ENCODE results near the gene PRKG1.

The PRKG1 gene

DNA sequence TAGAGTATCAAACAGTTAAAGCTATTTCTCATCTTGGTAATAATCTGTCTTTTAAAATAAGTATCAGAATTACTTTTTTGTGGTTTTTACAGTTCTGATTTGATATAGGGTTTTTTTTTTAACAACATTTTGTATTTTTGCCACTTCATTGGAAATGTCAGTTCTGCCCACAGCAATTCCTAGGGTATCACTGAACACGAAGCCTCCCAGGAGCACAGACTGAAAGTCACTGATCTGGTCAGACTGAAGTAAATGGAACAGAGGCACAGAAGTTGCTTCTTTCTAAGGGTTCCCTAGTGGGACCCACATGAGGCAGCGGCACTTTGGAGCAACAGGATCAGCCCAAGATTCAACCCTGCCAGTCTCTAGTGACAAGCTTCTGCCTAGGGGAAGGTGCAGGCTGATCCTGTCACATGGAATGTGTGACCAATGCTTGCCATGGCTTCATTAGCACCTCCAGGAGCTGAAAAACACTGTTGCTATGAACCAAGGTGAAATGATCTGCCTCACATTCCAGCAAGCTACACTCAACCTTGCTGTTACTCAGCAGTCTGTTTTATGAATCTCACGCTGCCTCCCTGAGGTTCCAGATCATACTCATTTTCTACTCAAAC, 898.6 kb downstream of the PRKG1 start:
- DNase-seq = no peak

DNA sequence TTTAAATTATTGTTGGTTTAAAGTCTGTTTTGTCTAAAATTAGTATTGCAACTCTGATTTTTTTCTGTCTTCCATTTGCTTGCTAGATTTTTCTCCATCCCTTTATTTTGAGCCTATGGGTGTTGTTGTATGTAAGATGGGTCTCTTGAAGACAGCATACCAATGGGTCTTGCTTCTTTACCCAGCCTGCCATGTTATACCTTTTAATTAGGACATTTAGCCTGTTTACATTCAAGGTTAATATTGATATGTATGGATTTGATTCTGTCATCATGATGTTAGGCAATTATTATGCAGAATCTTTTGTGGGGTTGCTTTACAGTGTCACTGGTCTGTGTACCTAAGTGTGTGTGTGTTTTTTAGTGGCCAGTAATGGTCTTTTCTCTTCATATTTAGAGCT, 906.5 kb downstream of the PRKG1 start:
- DNase-seq = no peak

GRCh38 chr10:51981731-51982130, 907.4 kb downstream of the PRKG1 start:
- DNase-seq = no peak

DNA sequence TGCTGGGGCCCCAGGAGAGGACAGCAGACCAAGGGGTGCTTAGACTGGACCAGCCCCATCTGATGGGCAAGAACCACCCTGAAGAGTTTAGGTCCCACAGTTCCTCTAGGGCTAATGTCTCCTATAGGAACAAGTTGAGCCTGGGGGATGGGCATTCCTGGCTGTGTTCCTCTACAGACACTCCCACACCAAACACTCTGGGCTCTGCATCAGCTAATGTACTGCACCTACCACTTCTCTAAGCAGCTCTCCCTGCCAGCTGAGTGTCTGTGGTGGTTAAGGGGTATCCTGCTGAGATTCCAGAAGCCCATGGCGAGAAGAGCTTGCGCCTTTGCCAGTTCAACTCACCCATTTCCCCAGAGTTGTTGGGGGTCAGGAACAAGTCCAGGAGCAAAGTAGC, 909.2 kb downstream of the PRKG1 start:
- no peak for DNase-seq

DNA sequence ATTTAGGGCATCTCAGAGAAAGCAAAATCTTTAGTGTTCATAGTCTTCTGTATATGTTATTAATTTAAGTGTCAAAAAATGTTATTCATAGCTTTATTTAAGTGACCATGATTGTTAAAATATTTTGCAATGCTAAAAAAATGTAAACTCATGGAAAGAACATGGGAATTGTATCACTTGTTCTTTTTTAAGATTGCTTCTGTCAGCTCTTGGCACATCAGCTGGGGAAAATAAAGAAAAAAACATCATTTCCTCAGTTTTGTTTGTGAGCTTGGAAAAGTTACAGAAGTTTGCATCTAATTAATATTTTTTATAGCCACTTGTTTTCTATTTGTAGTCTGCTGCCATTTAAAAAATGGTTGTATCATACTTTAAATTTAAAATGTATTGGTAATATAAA, 911.0 kb downstream of the PRKG1 start:
- DNase-seq = no peak

DNA sequence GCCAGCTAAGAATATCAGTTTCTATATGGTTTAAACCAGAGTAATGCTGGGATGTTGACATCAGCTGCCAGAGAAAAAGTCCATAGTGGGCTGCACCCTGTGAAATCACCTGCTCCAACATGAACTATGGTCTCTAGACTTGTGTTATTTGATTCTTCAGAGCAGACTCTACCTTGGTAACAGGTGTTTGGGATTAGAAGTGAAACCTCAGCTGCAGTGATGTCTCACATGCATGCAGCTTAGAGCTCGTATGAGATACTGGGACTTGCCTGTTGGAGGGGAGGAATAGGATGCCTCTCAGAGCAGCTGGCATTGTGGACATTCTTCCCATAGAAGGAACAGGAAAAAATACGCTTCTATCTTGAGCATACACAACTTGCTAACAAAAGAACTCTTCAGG, 912.2 kb downstream of the PRKG1 start:
- no peak for DNase-seq

- DNase-seq = no peak
Measured at GRCh38 chr10:51993475-51993874, 919.2 kb downstream of the PRKG1 start.

GRCh38 chr10:51999096-51999495, 924.8 kb downstream of the PRKG1 start:
- no peak for DNase-seq

DNA sequence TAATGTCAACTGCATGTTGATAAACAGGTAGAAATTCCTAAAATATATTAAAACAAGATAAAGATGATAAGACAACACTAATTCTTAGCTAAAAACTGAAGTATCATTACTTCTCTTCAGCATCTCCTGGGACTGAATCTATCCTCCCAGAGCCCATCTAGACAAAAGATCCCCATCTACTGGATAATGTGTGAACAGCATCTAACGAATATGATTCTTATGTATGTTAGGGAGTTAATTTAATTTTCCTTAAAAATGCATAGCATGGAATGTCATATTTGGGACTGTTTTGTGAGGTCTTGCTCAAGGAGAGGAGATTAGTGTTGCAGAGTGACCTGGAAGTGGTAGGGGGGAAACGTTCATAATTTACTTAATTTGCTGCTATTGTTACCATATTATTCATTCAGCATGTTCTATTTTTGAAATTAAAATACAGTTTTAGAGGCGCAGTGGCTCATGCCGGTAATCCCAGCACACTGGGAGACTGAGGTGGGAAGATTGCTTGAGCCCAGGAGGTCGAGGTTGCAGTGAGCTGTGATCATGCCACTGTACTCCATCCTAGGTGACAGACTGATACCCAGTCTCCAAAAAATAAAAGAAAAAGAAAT, 930.2 kb downstream of the PRKG1 start:
- DNase-seq = no peak

- DNase-seq = no peak
Measured at GRCh38 chr10:52007091-52007490, 932.8 kb downstream of the PRKG1 start.

GRCh38 chr10:52011118-52011517, 936.8 kb downstream of the PRKG1 start:
- no peak for DNase-seq

DNA sequence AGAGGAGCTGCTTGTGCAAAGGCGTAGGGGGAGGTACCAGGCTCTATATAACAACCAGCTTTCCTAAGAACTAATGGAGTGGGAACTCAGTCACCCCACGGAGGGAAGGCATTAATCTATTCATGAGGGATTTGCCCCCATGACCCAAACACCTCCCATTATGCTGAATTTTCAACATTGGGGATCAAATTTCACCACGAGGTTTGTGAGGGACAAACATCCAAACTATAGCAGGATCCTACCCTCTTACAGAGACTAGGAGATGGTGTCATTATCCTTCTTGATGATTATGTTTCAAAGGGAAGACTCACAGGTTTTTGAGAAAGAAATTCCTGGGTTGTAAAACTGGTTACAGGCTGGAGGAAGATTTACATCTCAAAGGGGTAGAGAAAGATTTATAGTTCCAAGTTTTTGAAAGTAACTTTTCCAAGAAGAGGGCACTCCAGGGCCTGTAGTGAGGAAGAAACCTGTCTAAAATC, 944.8 kb downstream of the PRKG1 start:
- no peak for DNase-seq

- DNase-seq = no peak
Measured at GRCh38 chr10:52019656-52020055, 945.4 kb downstream of the PRKG1 start.

- no peak for DNase-seq
Measured at GRCh38 chr10:52020173-52020572, 945.9 kb downstream of the PRKG1 start.

DNA sequence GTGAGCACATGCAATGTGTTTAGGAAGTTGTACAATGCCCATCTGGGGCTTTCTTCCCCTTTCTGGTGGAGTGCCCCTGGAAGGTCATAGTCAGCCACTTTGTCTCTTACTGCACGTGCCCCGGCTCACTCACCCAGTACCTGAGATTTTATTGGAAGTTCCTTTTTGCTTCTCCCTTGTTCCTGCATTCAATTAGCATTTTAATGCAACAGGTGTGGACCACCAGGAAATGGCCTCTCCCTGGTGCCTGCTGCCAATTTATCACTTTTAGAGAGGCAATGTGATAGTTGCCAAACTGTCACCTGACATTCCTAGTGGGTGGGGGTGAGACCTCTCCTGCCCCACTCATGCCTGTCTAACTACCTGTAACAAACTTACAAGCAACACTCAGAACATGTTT, 946.4 kb downstream of the PRKG1 start:
- DNase-seq = no peak

DNA sequence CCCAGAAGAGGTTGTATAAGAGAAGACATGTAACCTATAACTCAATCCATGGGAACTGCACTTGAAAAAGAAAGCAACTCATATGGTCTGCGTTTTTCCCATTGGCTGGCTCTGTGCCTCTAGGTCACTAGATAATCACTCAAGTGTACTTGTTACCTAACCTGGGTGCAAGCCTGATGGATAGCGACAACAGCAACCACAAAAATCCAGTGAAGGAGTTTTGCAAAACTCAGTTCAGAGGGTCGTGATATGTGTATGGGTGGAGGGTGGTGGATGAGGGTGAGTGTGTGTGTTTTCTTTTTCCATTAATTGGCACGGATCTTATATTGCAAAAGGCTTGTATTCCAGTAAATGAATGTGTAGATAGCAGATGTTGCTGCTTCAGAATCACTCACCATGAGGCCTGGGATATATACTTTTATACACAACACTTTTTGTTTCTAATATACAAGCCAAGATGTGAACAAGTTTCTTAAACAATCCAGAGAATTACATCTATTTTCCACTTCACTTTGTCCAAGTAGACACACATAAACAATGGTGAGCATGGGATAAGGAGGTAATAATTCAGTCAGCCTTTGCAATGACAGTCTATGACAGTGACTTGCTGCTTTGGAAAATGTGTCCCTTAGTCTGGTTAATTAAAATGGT, 952.9 kb downstream of the PRKG1 start:
- no peak for DNase-seq

GRCh38 chr10:52028523-52028858, 954.2 kb downstream of the PRKG1 start:
- no peak for DNase-seq

GRCh38 chr10:52029628-52030027, 955.3 kb downstream of the PRKG1 start:
- no peak for DNase-seq

- no peak for DNase-seq
Measured at GRCh38 chr10:52030051-52030790, 955.9 kb downstream of the PRKG1 start.

DNA sequence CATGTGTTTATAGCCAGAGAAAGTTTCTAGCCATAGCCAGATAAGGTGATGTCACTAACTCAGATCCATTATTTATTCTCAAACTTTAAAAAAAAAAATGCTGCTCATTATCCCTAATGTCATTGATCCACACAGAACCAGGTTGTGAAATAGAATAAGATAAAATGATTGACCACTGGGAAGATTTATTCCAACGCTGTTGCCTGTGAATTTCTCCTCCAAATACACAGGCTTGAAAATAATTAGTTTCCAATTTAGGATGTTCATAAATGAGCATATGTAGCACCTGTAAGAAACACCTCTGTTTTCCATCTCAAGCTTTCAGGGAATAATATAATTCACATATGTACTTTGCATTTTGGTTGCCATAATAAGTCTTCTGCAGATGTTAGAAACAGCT, 956.7 kb downstream of the PRKG1 start:
- no peak for DNase-seq

- no peak for DNase-seq
Measured at GRCh38 chr10:52031771-52032170, 957.5 kb downstream of the PRKG1 start.

DNA sequence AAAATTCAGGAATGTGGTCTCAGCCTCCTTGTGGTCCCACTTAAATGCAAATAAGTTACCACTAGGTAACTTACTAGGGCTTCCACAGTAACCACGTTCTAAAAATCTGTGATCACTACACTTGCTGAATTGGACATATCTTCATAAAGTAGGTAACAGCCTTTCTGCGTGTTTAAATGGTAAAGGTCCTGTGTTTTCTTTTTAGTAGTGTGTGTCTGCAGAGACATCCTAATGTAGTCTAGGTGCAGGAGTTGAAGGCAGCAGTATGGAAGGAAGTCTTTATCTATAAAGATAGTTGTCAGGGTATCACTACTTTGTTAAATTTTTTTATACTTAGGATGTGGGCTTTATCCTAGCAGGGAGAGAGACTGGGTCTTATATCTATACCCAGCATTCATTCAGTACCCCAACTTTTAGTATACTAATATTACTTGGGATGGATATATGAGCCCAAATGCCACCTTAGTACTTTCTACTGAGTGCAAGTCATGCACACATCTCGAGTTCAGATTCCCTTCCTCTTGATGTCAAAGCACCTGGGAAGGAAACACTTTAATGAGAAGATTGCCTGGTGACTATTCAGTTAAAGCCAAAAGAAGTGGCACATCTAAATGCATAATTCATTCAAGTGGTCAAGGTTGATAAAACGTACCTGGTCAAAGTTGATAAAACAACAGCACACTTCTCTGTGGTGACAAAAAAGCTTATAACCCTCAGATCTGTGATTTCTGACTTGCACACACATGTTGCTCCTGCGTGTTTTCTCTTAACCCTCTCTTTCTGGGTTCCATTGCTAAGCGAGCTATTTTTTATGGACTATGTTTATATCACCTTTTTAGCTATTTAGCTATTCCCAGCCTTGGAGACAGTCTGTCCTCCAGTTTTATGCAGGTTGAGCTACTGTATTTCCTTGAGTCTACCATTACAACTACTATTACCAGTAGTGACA, 958.7 kb downstream of the PRKG1 start:
- DNase-seq = no peak
